Measurements from ENCODE around the gene LDLRAD4.
"Not testable (repeated sequence)": the region's sequence is repeated elsewhere in the genome, so short reads cannot be mapped to it uniquely, and the experiment has no call there.

Gene LDLRAD4

DNA sequence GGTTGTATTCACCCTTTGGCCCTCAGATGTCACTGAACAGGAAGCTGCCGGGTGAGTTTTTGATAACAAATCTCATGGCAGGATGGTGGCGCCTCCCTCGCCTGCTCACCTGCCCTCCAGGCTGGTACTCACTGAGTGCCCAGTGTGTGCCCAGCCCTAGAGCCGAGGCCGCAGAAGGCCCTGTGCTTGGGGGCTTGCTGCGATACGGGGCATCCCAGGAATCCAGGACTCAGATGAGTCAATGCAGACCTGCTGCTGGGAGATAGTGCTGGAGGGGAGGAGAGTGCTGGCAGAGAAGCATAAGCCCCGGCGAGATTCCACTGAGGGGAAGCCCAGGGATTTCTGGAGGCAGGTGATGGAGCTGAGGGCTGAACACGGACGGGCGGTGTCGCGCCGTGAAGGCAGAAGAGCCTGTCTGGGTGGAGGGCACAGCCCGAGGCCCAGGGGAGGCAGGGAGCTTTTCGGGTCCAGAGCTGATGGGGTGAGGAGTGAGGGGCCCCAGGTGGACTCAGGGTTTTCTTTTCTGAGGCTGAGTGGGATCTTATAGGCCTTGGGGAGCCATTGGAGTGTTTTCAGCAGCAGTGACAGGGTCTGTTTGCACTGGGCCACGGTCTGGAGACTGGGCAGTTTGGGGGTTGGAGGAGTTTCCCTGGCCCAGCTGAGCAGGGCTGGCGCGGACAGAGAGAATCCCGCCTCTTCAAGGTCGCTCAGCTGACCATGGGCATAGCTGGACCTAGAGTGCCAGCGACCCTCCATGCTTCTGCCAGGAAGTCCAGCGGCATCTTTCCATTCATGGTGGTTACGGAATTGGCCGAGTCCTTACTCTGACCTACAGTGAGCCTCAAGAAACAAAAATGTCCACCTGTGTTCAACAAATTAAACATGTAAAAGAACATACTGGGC lies 35.5 kb downstream of the LDLRAD4 start:
- DNase-seq, result no peak

GRCh38 chr18:13254971-13255927 lies 36.7 kb downstream of the LDLRAD4 start:
- DNase-seq, result no peak

GRCh38 chr18:13256444-13257305 lies 38.1 kb downstream of the LDLRAD4 start:
- DNase-seq, result no peak

- DNase-seq, result no peak
Measured at GRCh38 chr18:13257361-13257980, 38.9 kb downstream of the LDLRAD4 start.

- DNase-seq, result no peak
Measured at GRCh38 chr18:13258921-13259320, 40.4 kb downstream of the LDLRAD4 start.

GRCh38 chr18:13259701-13260100 lies 41.1 kb downstream of the LDLRAD4 start:
- no peak for DNase-seq

DNA sequence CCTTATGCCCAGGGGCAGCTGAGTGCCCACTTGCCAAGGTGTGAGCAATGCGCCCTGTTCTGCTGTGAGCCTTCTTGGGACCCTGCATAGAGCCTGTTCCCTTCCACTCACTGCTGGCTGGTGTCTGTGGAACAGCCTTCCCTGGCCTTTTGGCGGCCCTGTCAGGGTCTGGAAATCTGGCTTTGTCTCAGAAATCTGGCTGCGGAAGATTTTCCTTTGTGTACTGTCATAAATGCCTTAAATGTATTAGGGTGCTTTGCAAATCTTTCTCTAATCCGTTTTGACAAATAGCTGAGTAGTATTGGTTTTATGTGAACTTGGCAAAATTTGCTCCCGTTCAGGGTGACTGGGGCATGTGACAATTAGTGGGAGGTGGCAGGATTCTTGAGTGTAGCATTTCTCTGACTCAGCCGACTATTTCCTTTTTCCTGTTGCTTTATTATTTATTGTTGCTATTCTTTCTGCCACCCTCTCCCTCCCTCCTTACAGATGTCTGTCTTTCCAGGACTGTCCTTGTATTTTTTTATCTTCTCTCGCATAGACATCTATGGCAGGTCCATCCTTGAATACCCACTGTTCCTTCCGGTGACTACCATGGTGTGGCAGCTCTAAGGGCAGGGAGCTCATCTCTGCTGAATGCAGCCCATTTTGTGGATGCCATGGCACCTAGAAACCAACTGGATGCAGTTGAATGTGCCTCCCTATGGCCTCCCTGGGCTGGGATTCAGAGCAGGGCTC lies 41.8 kb downstream of the LDLRAD4 start:
- DNase-seq, result peak; percentile 27

GRCh38 chr18:13260935-13261640 lies 42.5 kb downstream of the LDLRAD4 start:
- peak; percentile 39 for DNase-seq

- DNase-seq, result peak; percentile 66
Measured at GRCh38 chr18:13261661-13262357, 43.2 kb downstream of the LDLRAD4 start.

DNA sequence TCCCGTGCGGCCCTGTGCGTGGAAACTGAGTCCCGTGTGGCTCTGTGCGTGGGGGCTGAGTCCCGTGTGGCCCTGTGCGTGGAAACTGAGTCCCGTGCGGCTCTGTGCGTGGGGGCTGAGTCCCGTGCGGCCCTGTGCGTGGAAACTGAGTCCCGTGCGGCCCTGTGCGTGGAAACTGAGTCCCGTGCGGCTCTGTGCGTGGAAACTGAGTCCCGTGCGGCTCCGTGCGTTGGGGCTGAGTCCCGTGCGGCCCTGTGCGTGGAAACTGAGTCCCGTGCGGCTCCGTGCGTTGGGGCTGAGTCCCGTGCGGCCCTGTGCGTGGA lies 43.8 kb downstream of the LDLRAD4 start:
- not testable (repeated sequence) for DNase-seq

- DNase-seq, result no peak
Measured at GRCh38 chr18:13262839-13263691, 44.5 kb downstream of the LDLRAD4 start.

DNA sequence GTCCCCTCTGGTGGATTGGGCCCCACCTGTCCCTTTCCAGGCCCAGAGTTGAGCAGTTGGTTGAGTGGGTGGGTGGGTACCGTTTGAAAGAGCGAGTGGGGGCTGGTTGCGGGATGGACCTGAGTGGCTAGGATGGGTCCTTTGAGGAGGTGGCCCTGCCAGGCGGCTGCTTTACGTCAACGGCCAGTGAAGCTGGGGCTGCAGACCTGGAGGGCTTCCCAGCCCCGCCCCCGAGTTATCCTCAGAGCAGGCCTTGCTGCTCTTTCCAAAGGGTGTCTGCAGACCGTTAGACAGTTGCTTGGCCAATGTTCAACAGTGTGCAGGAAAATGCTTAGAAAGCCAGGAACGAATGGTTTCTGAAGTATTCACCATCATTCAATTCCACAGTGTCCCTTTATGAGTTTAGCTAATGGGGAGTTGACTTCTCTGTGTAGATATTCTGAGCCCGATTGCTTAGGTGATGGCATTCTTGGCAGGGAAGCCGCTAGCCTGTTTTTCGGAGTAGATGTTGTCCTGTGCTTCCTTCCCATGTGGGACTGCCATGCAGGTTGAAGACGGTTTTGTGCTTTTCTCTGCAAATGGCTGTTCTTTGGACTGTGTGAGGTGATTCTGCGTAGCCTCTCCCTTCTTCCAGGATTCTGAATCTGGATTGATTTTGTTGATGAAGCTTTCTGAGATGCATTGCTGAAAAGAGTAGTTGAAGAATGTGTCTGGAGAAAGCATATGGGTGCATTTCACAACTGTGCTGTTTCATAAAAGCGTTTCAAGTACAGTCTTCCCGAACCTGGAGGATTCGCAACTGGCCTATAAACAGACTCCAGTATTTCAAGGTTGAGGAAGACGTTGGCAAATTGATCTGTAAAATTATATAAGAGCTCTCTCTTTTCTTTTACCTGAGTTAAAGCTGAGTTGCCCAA lies 45.8 kb downstream of the LDLRAD4 start:
- no peak for DNase-seq

GRCh38 chr18:13265008-13265910 lies 46.7 kb downstream of the LDLRAD4 start:
- DNase-seq, result no peak

GRCh38 chr18:13265911-13266217 lies 47.3 kb downstream of the LDLRAD4 start:
- no peak for DNase-seq

GRCh38 chr18:13266218-13267100 lies 47.9 kb downstream of the LDLRAD4 start:
- DNase-seq, result no peak

- DNase-seq, result no peak
Measured at GRCh38 chr18:13267431-13267873, 48.9 kb downstream of the LDLRAD4 start.

Data from hematopoietic multipotent progenitor cell treated with erythropoietin and hydrocortisone succinate and interleukin-3 and kit ligand, for 4 days (in vitro differentiated cells).